H1 (cell line): ENCODE results near the gene THOC6.

Source experiments
- BRCA1 ChIP-seq: IDR thresholded peaks from 2 replicates; pipeline ENCODE4 v1.6.1; 2012; ENCODE audit warnings: low read depth, low read length, improper control_type of control experiment
- TAF1 ChIP-seq: IDR thresholded peaks from 2 replicates; pipeline ENCODE4 v1.6.1; 2011; ENCODE audit warnings: mild to moderate bottlenecking, low read depth, low read length
- TF ChIP-seq, protein P1 (sequence below), 3 experiments: IDR thresholded peaks; 1 replicate in 2 of 3; 2 replicates in 1 of 3; pipeline versions ENCODE4 v1.5.1 to v1.6.1; 2011; ENCODE audit warnings: low read length in 3 of 3, mild to moderate bottlenecking in 3 of 3, inconsistent platforms in 2 of 3, low read depth in 1 of 3, moderate library complexity in 1 of 3; ENCODE audit not compliant: insufficient read depth in 1 of 3; ENCODE audit errors: control extremely low read depth in 1 of 3

DNA sequence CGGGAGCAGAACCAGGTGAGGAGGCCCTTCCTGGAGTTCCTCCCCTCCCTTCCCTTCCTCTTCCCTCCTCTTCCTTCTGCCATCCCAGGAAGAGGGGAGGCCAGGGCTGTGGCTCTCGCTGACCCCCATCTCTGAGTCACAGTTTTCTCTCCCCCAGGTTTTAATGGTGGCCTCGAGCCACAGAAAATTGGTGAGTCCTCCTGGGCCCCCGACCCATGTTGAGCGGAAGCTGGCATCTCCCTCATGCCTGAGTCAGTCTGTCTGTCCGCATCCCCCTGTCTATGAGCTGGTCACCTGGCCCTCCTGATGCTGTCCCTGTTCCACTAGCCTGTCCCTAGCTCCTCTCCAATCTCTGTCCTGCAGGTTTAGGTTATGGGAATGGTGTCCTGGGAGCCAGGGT is 23.9 kb upstream of the THOC6 start:
- TF ChIP-seq, protein P1, sequence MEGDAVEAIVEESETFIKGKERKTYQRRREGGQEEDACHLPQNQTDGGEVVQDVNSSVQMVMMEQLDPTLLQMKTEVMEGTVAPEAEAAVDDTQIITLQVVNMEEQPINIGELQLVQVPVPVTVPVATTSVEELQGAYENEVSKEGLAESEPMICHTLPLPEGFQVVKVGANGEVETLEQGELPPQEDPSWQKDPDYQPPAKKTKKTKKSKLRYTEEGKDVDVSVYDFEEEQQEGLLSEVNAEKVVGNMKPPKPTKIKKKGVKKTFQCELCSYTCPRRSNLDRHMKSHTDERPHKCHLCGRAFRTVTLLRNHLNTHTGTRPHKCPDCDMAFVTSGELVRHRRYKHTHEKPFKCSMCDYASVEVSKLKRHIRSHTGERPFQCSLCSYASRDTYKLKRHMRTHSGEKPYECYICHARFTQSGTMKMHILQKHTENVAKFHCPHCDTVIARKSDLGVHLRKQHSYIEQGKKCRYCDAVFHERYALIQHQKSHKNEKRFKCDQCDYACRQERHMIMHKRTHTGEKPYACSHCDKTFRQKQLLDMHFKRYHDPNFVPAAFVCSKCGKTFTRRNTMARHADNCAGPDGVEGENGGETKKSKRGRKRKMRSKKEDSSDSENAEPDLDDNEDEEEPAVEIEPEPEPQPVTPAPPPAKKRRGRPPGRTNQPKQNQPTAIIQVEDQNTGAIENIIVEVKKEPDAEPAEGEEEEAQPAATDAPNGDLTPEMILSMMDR (IDR thresholded peaks at IDR 0.05; ENCODE audit: control extremely low read depth in 1 of 3, insufficient read depth in 1 of 3, low read depth in 1 of 3, low read length in 3 of 3), result no peak
- TF ChIP-seq TAF1 (no peak), BRCA1 (no peak)
